ENCODE measurements around the gene TMEM171. TPM values are rescaled to one million over a fixed set of nuclear protein-coding genes. Genes with fewer than 3 reads are reported as not detected.

Gene TMEM171
- total and polyA plus RNA-seq, 9 of the 15 experiments (the other 6 are each of a cell fraction or from before 2014, with no cell fraction given): 0.08 TPM; not detected in 8

DNA sequence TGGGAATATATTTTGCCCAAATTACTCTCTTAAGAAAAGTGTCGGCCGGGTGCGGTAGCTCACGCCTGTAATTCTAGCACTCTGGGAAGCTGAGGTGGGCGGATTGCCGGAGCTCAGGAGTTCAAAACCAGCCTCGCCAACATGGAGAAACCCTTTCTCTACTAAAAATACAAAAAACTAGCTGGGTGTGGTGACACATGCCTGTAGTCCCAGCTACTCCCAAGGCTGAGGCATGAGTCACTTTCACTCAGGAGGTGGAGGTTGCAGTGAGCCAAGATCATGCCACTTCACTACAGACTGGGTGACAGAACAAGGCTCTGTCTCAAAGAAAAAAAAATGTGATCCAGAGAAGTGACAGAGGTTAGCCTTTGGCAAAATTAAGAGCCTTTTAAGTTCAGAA is 26.4 kb upstream of the TMEM171 start (continued):
- TF ChIP-seq MXI1 (IDR thresholded peaks at IDR 0.05; ENCODE audit: low read depth, low read length) (no peak), DIDO1 (tag; IDR thresholded peaks at IDR 0.05; ENCODE audit: low read depth) (no peak), HIVEP1 (CRISPR knock-in tag; IDR thresholded peaks at IDR 0.05) (no peak), IRF1 (CRISPR knock-in tag; IDR thresholded peaks at IDR 0.05; ENCODE audit: borderline replicate concordance) (no peak), FOSL1 (tag; conservative IDR thresholded peaks at IDR 0.05) (peak; percentile 83), MYC (IDR thresholded peaks at IDR 0.05; ENCODE audit: low read depth, low read length) (no peak), MYC (CRISPR knock-in tag; IDR thresholded peaks at IDR 0.05; ENCODE audit: borderline replicate concordance, low read depth) (no peak)

- Histone ChIP-seq H3K9ac (ENCODE audit: insufficient read depth in 1 of 2, low read depth in 2 of 2, low read length in 2 of 2) (no peak overlapping the region), H3K79me2 (ENCODE audit: control insufficient read depth, insufficient read depth, low read length) (no peaks in the 10 kb centered on the region), H3K36me3 (ENCODE audit: control insufficient read depth, insufficient read depth, low read length) (no peaks in the 10 kb centered on the region), H2AFZ (ENCODE audit: low read depth, low read length) (no peak overlapping the region), H3K4me1 (replicated peaks in 1 of 2; ENCODE audit: control insufficient read depth in 2 of 2, insufficient read depth in 2 of 2, low read length in 2 of 2) (peaks cover 0 to 4% of the 10 kb centered on the region in 2 experiments; a peak in 2 of 5 replicates), H3K9me3 (replicated peaks; ENCODE audit: control insufficient read depth, insufficient read depth, low read depth, low read length) (no peaks in the 10 kb centered on the region), H3K27me3 (ENCODE audit: control insufficient read depth in 2 of 2, insufficient read depth in 2 of 2, low read length in 2 of 2) (no peaks in the 10 kb centered on the region), H4K20me1 (replicated peaks; ENCODE audit: control insufficient read depth, insufficient read depth, low read length) (no peaks in the 10 kb centered on the region), H3K4me3 (no peak overlapping the region), H3K4me2 (ENCODE audit: insufficient read depth, low read length) (no peak overlapping the region), H3K27ac (ENCODE audit: extremely low read depth, low read depth, low read length) (no peak overlapping the region), H3K9me1 (ENCODE audit: control insufficient read depth, insufficient read depth, low read length) (no peaks in the 10 kb centered on the region)
- ChIA-PET POLR2A (interaction anchor here (0.5 to 1.6 kb wide), 5 partner anchors 8 to 61 kb away, joined by 3 read pairs; no protein-coding TSS in a partner anchor), CTCF (ENCODE audit: low intra/inter-chr PET ratio) (no interaction called here)
- TF ChIP-seq CBX2 (IDR thresholded peaks at IDR 0.05; ENCODE audit: insufficient read depth, low read length, poor library complexity, severe bottlenecking): no peak
- TF ChIP-seq SMAD1 (IDR thresholded peaks at IDR 0.05; ENCODE audit: low read depth, low read length, partially characterized antibody): no peak
- TF ChIP-seq, protein P1, sequence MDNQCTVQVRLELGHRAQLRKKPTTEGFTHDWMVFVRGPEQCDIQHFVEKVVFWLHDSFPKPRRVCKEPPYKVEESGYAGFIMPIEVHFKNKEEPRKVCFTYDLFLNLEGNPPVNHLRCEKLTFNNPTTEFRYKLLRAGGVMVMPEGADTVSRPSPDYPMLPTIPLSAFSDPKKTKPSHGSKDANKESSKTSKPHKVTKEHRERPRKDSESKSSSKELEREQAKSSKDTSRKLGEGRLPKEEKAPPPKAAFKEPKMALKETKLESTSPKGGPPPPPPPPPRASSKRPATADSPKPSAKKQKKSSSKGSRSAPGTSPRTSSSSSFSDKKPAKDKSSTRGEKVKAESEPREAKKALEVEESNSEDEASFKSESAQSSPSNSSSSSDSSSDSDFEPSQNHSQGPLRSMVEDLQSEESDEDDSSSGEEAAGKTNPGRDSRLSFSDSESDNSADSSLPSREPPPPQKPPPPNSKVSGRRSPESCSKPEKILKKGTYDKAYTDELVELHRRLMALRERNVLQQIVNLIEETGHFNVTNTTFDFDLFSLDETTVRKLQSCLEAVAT (IDR thresholded peaks at IDR 0.05): no peak
- TF ChIP-seq YBX1 (IDR thresholded peaks at IDR 0.05): no peak
- TF ChIP-seq SLC30A9 (CRISPR knock-in tag; IDR thresholded peaks at IDR 0.05): no peak
- no peak for TF ChIP-seq ZNF239 (CRISPR knock-in tag; IDR thresholded peaks at IDR 0.05)
- TF ChIP-seq, protein P2, sequence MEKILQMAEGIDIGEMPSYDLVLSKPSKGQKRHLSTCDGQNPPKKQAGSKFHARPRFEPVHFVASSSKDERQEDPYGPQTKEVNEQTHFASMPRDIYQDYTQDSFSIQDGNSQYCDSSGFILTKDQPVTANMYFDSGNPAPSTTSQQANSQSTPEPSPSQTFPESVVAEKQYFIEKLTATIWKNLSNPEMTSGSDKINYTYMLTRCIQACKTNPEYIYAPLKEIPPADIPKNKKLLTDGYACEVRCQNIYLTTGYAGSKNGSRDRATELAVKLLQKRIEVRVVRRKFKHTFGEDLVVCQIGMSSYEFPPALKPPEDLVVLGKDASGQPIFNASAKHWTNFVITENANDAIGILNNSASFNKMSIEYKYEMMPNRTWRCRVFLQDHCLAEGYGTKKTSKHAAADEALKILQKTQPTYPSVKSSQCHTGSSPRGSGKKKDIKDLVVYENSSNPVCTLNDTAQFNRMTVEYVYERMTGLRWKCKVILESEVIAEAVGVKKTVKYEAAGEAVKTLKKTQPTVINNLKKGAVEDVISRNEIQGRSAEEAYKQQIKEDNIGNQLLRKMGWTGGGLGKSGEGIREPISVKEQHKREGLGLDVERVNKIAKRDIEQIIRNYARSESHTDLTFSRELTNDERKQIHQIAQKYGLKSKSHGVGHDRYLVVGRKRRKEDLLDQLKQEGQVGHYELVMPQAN (IDR thresholded peaks at IDR 0.05; ENCODE audit: borderline replicate concordance): no peak
- TF ChIP-seq ZNF644 (tag; IDR thresholded peaks at IDR 0.05; ENCODE audit: low read depth): no peak
- TF ChIP-seq POLR3G (IDR thresholded peaks at IDR 0.05; ENCODE audit: extremely low read depth, insufficient read length, insufficient replicate concordance): no peak
- no peak for TF ChIP-seq STAT5B (CRISPR knock-in tag; IDR thresholded peaks at IDR 0.05)
- TF ChIP-seq FOXK1 (CRISPR knock-in tag; IDR thresholded peaks at IDR 0.05; ENCODE audit: borderline replicate concordance): no peak
- no peak for TF ChIP-seq ZNF561 (CRISPR knock-in tag; conservative IDR thresholded peaks at IDR 0.05)
- BruUV-seq (replicated peaks): no TSS peak
- in situ Hi-C loops (cut with MboI): no loop called here
- intact Hi-C loops (cut with micrococcal nuclease): no loop called here
- 64% methylated on average over 1 of the region's 1 CpG for WGBS (ENCODE audit: insufficient coverage, low coverage, missing lambda C conversion rate)
- DNase-seq (ENCODE audit: extremely low read depth in 1 of 4, low spot score in 3 of 4) (no peak), ATAC-seq (no peak), FAIRE-seq (no peak)
Observed at GRCh38 chr5:73094415-73094814, 26.0 kb upstream of the TMEM171 start.
